Trophoblast cell (in vitro differentiated cells and primary cell): ENCODE measurements around the gene TSC2. TPM values are rescaled to one million over a fixed set of nuclear protein-coding genes. Genes with fewer than 3 reads are reported as not detected.

Experiments
- DNase-seq, 2 donors: peaks; one replicate each; pipeline ENCODE4 v3.0.0-alpha.2; 2016
- H2AFZ ChIP-seq: 2 replicates; pipeline ENCODE4 v1.6.1; 2013; ENCODE audit warnings: low read length, moderate library complexity, mild to moderate bottlenecking; ENCODE audit not compliant: insufficient read depth, poor library complexity
- H2AK5ac ChIP-seq: 2 replicates; pipeline ENCODE4 v1.6.1; 2013; ENCODE audit warnings: mild to moderate bottlenecking, low read length
- H2BK120ac ChIP-seq: 2 replicates; pipeline ENCODE4 v1.6.1; 2013; ENCODE audit warnings: low read length, mild to moderate bottlenecking, moderate library complexity; ENCODE audit not compliant: insufficient read depth, poor library complexity
- H2BK12ac ChIP-seq: 2 replicates; pipeline ENCODE4 v1.6.1; 2013; ENCODE audit warnings: mild to moderate bottlenecking, low read length, moderate library complexity
- H2BK5ac ChIP-seq: 2 replicates; pipeline ENCODE4 v1.6.1; 2013; ENCODE audit warnings: low read length, low read depth, moderate library complexity, mild to moderate bottlenecking; ENCODE audit not compliant: poor library complexity
- H3K14ac ChIP-seq: 2 replicates; pipeline ENCODE4 v1.6.1; 2013; ENCODE audit warnings: mild to moderate bottlenecking, low read length
- H3K18ac ChIP-seq: 2 replicates; pipeline ENCODE4 v1.6.1; 2013; ENCODE audit warnings: mild to moderate bottlenecking, low read length
- H3K23ac ChIP-seq: 2 replicates; pipeline ENCODE4 v1.6.1; 2013; ENCODE audit warnings: low read length
- H3K27ac ChIP-seq: 2 replicates; pipeline ENCODE4 v1.5.1; 2013; ENCODE audit warnings: low read depth, mild to moderate bottlenecking, inconsistent platforms, low read length, moderate library complexity
- H3K27me3 ChIP-seq: 2 replicates; pipeline ENCODE4 v1.6.1; 2013; ENCODE audit warnings: inconsistent platforms, mild to moderate bottlenecking, low read length, moderate library complexity; ENCODE audit not compliant: insufficient read depth
- H3K36me3 ChIP-seq, 2 experiments: 1 replicate in 1 of 2; 2 replicates in 1 of 2; pipeline ENCODE4 v1.6.1; 2013; ENCODE audit warnings: low read length in 2 of 2, mild to moderate bottlenecking in 2 of 2, moderate library complexity in 1 of 2; ENCODE audit not compliant: insufficient read depth in 2 of 2, control insufficient read depth in 1 of 2
- H3K4ac ChIP-seq: 2 replicates; pipeline ENCODE4 v1.6.1; 2013; ENCODE audit warnings: low read depth, mild to moderate bottlenecking, low read length, moderate library complexity
- H3K4me1 ChIP-seq, 2 experiments: 1 replicate in 1 of 2; 2 replicates in 1 of 2; pipeline ENCODE4 v1.6.1; 2013; ENCODE audit warnings: low read length in 2 of 2, mild to moderate bottlenecking in 2 of 2, moderate library complexity in 1 of 2; ENCODE audit not compliant: insufficient read depth in 2 of 2, control insufficient read depth in 1 of 2
- H3K4me2 ChIP-seq: 2 replicates; pipeline ENCODE4 v1.6.1; 2013; ENCODE audit warnings: inconsistent platforms, mild to moderate bottlenecking, low read length, moderate library complexity
- H3K4me3 ChIP-seq: 2 replicates; pipeline ENCODE4 v1.5.1; 2013; ENCODE audit warnings: mild to moderate bottlenecking, low read depth, low read length, inconsistent platforms
- H3K79me1 ChIP-seq: one replicate; pipeline ENCODE4 v1.6.1; 2013; ENCODE audit warnings: low read length
- H3K79me2 ChIP-seq: 2 replicates; pipeline ENCODE4 v1.6.1; 2013; ENCODE audit warnings: low read length, mild to moderate bottlenecking; ENCODE audit not compliant: control insufficient read depth, insufficient read depth, poor library complexity
- H3K9ac ChIP-seq: 2 replicates; pipeline ENCODE4 v1.6.1; 2013; ENCODE audit warnings: mild to moderate bottlenecking, low read length
- H3K9me3 ChIP-seq: 2 replicates; pipeline ENCODE4 v1.6.1; 2013; ENCODE audit warnings: low read depth, mild to moderate bottlenecking, control low read depth, inconsistent platforms, low read length; ENCODE audit not compliant: insufficient read depth
- H4K12ac ChIP-seq: 2 replicates; pipeline ENCODE4 v1.6.1; 2013; ENCODE audit warnings: low read depth, mild to moderate bottlenecking, low read length, moderate library complexity
- H4K8ac ChIP-seq: 2 replicates; pipeline ENCODE4 v1.6.1; 2013; ENCODE audit warnings: low read depth, mild to moderate bottlenecking, low read length, moderate library complexity
- H4K91ac ChIP-seq: one replicate; pipeline ENCODE4 v1.6.1; 2013; ENCODE audit warnings: low read depth, mild to moderate bottlenecking, low read length, moderate library complexity
- WGBS: extraction: QIAGEN DNeasy Blood & Tissue Kit; methylation state at CpG from one replicate; pipeline ENCODE4 v1.1.7; 2013; ENCODE audit warnings: missing lambda C conversion rate; ENCODE audit not compliant: insufficient read length, insufficient coverage; ENCODE audit errors: extremely low coverage; 5-methylcytosine and 5-hydroxymethylcytosine counted together
- polyA plus RNA-seq: library from polyadenylated mRNA; stranded (reverse); fragments of 200-250 nt; gene quantifications from 2 replicates; pipeline ENCODE4 v1.2.3, GENCODE V29; 2013

TSC2 gene
- polyA plus RNA-seq, result 54.5 and 58.8 TPM in 2 replicates

DNA sequence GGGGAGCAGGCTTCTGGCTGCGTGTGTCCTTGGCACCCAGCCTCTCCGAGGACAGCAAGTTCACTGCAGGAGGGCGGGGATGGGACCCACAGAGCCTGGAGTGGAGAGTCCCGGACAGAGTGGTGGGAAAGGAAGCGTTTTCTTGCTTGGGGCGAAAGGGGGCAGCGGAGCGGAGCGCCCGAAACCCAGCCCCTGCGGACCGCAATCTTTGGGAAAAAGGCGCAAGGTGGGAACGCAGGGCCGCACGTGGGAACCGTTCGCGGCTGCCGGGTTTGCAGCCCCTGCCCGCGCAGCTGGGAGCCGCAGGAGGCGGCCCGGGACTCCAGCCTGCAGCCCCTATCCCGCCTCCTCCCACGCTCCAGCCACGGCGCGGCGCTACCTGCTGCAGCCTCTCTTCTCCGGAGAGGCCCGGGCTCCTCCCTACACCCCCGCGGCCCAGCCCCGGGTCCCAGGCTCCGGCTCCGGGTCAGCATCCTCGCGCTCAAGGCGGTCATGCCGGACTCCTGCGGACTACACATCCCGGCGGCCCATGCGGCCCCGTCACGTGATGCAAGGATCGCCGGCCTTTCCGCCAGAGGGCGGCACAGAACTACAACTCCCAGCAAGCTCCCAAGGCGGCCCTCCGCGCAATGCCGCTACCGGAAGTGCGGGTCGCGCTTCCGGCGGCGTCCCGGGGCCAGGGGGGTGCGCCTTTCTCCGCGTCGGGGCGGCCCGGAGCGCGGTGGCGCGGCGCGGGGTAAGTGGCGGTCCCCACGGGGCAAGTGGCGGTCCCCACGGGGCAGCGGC lies at the start of gene TSC2, which contains the start of gene NTHL1:
Gene TSC2, plus strand, starts transcription at position 656 of the 786 bp plus-strand sequence. CDS start 631 bp downstream, outside the sequence.
Gene NTHL1, minus strand, starts transcription at position 505 of the 786 bp plus-strand sequence. Its CDS starts 11 bp downstream, at position 494.
- peak within 1 kb of the TSS; percentile 88 for H3K9ac ChIP-seq
- no peaks in the 10 kb centered on the region for H3K27me3 ChIP-seq
- peak within 1 kb of the TSS; percentile 94 for H3K4me3 ChIP-seq
- H4K8ac ChIP-seq, result peak within 1 kb of the TSS; percentile 90
- peak within 1 kb of the TSS; percentile 87 for H4K12ac ChIP-seq
- peaks cover 3% of the 10 kb centered on the region for H3K9me3 ChIP-seq
- H3K4me2 ChIP-seq, result peak within 1 kb of the TSS; percentile 98
- H3K23ac ChIP-seq, result no peak within 1 kb of the TSS
- no peak within 1 kb of the TSS for H3K27ac ChIP-seq
- H2AFZ ChIP-seq, result peak within 1 kb of the TSS; percentile 84
- peaks cover 16 to 18% of the 10 kb centered on the region in 2 experiments for H3K36me3 ChIP-seq
- H2BK5ac ChIP-seq, result no peak within 1 kb of the TSS
- no peak within 1 kb of the TSS for H2AK5ac ChIP-seq
- H4K91ac ChIP-seq, result peak within 1 kb of the TSS; percentile 72
- WGBS, result no CpG with 5 or more reads among the region's 81 CpGs
- peaks cover 3% of the 10 kb centered on the region for H3K79me1 ChIP-seq
- peak within 1 kb of the TSS; percentile 40 for H3K4ac ChIP-seq
- H3K79me2 ChIP-seq, result no peaks in the 10 kb centered on the region
- no peak within 1 kb of the TSS for H2BK12ac ChIP-seq
- peak within 1 kb of the TSS; percentile 69 for H3K14ac ChIP-seq
- peak within 1 kb of the TSS; percentile 82 for H3K18ac ChIP-seq
- peak; percentile 95 to 97 for DNase-seq
- H2BK120ac ChIP-seq, result peak within 1 kb of the TSS; percentile 14
- peaks cover 11% of the 10 kb centered on the region in 2 experiments for H3K4me1 ChIP-seq

DNA sequence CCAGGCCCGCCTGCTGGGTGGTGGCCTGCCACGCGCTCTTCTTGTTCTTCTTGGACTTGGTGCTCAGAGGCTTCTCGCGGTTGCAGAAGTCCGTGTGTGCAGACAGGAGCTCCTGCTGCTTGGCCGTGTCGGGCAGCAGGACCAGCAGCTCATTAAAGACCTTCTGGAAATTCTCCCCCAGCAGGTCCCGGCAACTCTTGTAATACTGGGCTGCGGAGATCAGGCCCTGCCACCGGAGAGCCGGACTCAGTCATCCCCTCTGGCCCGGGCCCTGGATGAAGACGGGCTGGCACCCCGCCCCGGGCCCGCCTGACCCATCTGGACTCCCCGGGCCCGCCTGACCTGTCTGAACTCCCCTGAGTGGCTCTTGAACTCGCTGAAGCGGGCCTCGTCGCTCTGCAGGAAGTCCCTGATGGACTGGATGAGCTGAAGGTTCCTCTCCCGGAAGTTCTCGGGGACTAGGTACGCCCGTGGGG lies 49.4 kb upstream of the TSC2 start:
- Histone ChIP-seq H3K4me3 (no peak overlapping the region), H4K91ac (no peak overlapping the region), H2BK120ac (no peak overlapping the region), H3K18ac (no peak overlapping the region), H2BK12ac (no peak overlapping the region), H3K14ac (no peak overlapping the region), H3K23ac (no peak overlapping the region), H3K4me1 (no peaks in the 10 kb centered on the region), H4K8ac (no peak overlapping the region), H3K27me3 (no peaks in the 10 kb centered on the region), H2AFZ (no peak overlapping the region), H3K36me3 (peaks cover 59 to 65% of the 10 kb centered on the region in 2 experiments), H3K9ac (no peak overlapping the region), H2BK5ac (no peak overlapping the region), H3K9me3 (no peaks in the 10 kb centered on the region), H3K79me2 (no peaks in the 10 kb centered on the region), H3K27ac (no peak overlapping the region), H3K4me2 (no peak overlapping the region), H4K12ac (no peak overlapping the region), H3K4ac (no peak overlapping the region), H3K79me1 (no peaks in the 10 kb centered on the region), H2AK5ac (no peak overlapping the region)
- WGBS, result no CpG with 5 or more reads among the region's 27 CpGs
- no peak for DNase-seq

DNA sequence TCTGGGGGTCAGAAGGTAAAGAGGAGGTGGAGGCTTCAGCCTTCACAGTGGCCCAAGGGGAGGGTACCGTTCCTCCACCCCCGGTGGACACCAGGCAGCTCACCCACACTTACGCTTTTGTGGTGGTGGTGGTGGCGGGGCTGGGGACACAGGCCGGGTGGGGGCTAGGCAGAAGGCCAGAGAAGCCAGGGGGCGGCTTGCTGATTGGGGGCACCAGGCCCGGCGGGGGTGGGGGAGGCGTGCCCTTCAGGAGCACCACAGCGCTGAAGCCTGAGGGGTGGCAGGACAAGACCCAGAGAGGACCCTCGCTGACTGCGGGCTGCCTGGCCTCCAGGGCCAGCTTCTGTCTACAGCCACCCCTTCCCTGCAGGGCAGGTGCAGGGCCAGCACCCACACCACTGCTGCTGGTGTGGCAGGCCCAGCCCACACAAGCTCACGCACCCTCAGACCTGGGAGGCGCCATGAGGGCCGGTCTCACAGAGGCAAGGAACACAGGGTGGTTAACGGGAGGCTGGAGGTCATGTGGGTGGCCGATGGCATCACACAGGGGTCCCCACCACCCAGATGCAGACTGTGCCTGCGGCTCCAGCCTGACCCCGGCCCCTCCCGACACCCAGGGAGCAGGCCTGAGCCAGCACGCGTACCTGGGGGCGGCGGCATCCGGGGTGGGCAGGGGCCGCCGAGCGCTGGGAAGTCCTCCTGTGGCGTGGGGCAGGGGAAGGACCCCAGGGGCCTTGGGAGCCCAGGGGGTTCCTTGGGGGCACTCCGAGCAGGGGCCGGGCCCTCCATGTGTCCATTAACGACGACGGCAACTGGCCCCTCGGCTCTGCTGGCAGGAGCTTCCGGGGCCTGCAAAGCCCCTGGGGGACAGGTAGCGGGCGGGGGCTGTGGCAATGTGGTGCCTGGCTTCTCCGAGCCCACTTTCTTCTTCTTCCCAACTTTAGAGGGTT lies 48.7 kb upstream of the TSC2 start:
- Histone ChIP-seq H3K18ac (no peak overlapping the region), H3K4me3 (no peak overlapping the region), H3K9ac (no peak overlapping the region), H4K12ac (no peak overlapping the region), H3K27me3 (no peaks in the 10 kb centered on the region), H3K14ac (no peak overlapping the region), H4K91ac (no peak overlapping the region), H3K27ac (no peak overlapping the region), H3K36me3 (peaks cover 61 to 67% of the 10 kb centered on the region in 2 experiments), H2BK5ac (no peak overlapping the region), H4K8ac (no peak overlapping the region), H3K79me2 (no peaks in the 10 kb centered on the region), H3K9me3 (no peaks in the 10 kb centered on the region), H3K4me1 (peaks cover 2% of the 10 kb centered on the region in 2 experiments), H3K4ac (no peak overlapping the region), H2BK12ac (no peak overlapping the region), H3K23ac (no peak overlapping the region), H3K4me2 (no peak overlapping the region), H2AK5ac (no peak overlapping the region), H2BK120ac (no peak overlapping the region), H2AFZ (no peak overlapping the region), H3K79me1 (no peaks in the 10 kb centered on the region)
- DNase-seq, result no peak
- WGBS, result no CpG with 5 or more reads among the region's 39 CpGs

DNA sequence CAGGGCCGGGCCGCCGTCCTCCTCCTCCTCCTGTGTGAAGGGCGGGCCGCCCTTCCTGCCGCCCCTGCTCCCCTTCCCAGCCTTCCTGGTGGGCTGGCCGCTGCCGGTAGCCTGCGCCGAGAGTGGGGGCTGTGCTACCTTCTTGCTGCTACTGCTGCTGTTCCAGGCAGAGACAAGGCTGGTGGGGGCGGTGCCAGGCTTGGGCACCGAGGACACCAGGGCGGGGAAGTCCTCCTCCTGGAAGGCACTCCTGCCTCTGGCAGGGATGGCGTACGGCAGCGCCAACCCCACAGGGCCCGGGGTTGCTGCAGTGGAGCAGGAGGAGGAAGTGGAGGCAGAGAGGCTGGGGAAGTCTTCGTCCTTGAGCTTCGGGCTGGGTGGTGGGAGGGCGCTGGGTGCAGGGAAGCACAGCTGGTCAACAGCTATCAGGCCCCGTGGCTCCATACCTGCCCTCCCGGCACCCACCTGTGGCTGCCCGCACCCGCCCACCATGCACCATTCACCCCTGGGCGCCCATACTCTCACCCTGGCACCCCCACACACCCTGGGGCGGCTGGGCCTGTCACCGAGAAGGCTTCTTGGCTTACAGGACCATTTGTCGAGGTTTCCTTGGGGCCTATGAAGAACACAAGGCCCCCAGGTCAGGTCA lies 47.8 kb upstream of the TSC2 start:
- H4K91ac ChIP-seq, result no peak overlapping the region
- no peak overlapping the region for H3K23ac ChIP-seq
- peaks cover 63 to 67% of the 10 kb centered on the region in 2 experiments for H3K36me3 ChIP-seq
- H2BK12ac ChIP-seq, result no peak overlapping the region
- H2AFZ ChIP-seq, result no peak overlapping the region
- WGBS, result no CpG with 5 or more reads among the region's 28 CpGs
- H3K27ac ChIP-seq, result no peak overlapping the region
- no peak overlapping the region for H4K12ac ChIP-seq
- H3K9ac ChIP-seq, result no peak overlapping the region
- no peak overlapping the region for H2BK5ac ChIP-seq
- no peak overlapping the region for H3K4me3 ChIP-seq
- H3K4me1 ChIP-seq, result peaks cover 5% of the 10 kb centered on the region in 2 experiments
- no peak overlapping the region for H3K18ac ChIP-seq
- no peak overlapping the region for H3K4ac ChIP-seq
- H4K8ac ChIP-seq, result no peak overlapping the region
- H3K14ac ChIP-seq, result no peak overlapping the region
- DNase-seq, result no peak
- no peak overlapping the region for H2BK120ac ChIP-seq
- H3K79me1 ChIP-seq, result no peaks in the 10 kb centered on the region
- H3K79me2 ChIP-seq, result no peaks in the 10 kb centered on the region
- no peaks in the 10 kb centered on the region for H3K27me3 ChIP-seq
- H3K4me2 ChIP-seq, result no peak overlapping the region
- no peak overlapping the region for H2AK5ac ChIP-seq
- no peaks in the 10 kb centered on the region for H3K9me3 ChIP-seq
